ENCODE results near the gene CDKAL1. TPM values are rescaled to one million over a fixed set of nuclear protein-coding genes. Genes with fewer than 3 reads are reported as not detected.

The CDKAL1 gene
- total and polyA plus RNA-seq, 3 experiments from 2014 or later, result 26.7 to 30.2 (median 29.6) TPM

DNA sequence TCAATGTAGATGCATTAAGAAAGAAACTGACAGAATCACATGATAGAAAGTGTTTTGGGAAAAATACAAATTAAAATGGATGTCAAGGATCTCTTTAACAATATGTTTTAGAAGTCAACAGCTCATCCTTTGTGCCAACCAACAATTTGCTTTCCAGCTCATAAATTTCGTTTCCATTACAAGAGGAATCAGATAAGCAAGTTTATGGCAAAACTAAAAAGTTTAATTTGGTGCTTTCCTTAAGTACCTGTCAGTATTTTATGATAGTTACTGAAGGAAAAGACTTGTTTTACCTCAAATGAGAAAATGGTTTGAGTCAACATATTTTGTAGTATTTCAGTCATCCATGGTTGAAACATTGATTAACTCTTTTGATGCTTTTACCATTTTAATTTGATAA is 130.0 kb downstream of the CDKAL1 start:
- Mint-ChIP-seq H3K4me3 (no peak overlapping the region), H3K4me1 (peaks cover 18 to 31% (median 26%) of the 10 kb centered on the region in 3 donors)
- POLR2A ChIA-PET, result no interaction called here

DNA sequence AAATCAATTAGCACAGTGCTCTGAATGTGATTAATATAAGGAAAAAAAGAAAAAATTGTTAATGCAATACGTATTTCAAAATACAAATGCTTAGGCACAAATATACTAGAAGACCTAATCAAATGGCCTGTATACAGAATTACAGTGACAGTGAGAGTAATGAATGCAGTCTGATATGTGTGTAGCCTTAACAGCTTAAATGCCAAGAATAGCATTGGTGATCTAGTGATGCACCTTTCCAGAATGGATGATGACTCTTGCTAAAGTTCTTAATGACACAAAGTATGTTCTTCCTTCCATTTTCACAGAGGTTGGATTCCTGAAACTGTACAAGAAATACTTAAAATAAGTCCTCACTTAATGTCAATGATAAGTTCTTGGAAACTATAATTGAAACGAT is 131.0 kb downstream of the CDKAL1 start:
- no peak for DNase-seq
- Mint-ChIP-seq H3K4me1 (peaks cover 22 to 34% (median 28%) of the 10 kb centered on the region in 3 donors), H3K9me3 (no peaks in the 10 kb centered on the region), H3K36me3 (peaks cover 3 to 11% (median 5%) of the 10 kb centered on the region in 3 donors), H3K27me3 (no peaks in the 10 kb centered on the region), H3K27ac (no peak overlapping the region), H3K4me3 (no peak overlapping the region)
- POLR2A ChIA-PET, result no interaction called here
- Histone ChIP-seq H3K9me3 (ENCODE audit: low read length) (no peaks in the 10 kb centered on the region), H3K27me3 (ENCODE audit: insufficient read depth, low read length, poor library complexity, severe bottlenecking) (no peaks in the 10 kb centered on the region), H3K27ac (ENCODE audit: low read depth, low read length) (no peak overlapping the region), H3K4me3 (ENCODE audit: low read length) (no peak overlapping the region), H3K36me3 (ENCODE audit: insufficient read depth, low read length) (no peaks in the 10 kb centered on the region), H3K4me1 (ENCODE audit: insufficient read depth, low read length) (no peaks in the 10 kb centered on the region)
- CTCF ChIA-PET, result no interaction called here

More for the DNA sequence above, 130.0 kb downstream of the CDKAL1 start:
- Histone ChIP-seq H3K4me3 (ENCODE audit: low read length) (no peak overlapping the region), H3K4me1 (ENCODE audit: insufficient read depth, low read length) (no peaks in the 10 kb centered on the region), H3K27ac (ENCODE audit: low read depth, low read length) (no peak overlapping the region), H3K9me3 (ENCODE audit: low read length) (no peaks in the 10 kb centered on the region), H3K27me3 (ENCODE audit: insufficient read depth, low read length, poor library complexity, severe bottlenecking) (no peaks in the 10 kb centered on the region), H3K36me3 (ENCODE audit: insufficient read depth, low read length) (no peaks in the 10 kb centered on the region)
- Mint-ChIP-seq H3K36me3 (peaks cover 3 to 14% (median 5%) of the 10 kb centered on the region in 3 donors), H3K27ac (no peak overlapping the region), H3K27me3 (no peaks in the 10 kb centered on the region), H3K9me3 (no peaks in the 10 kb centered on the region)
- CTCF ChIA-PET, result no interaction called here
- DNase-seq, result no peak

DNA sequence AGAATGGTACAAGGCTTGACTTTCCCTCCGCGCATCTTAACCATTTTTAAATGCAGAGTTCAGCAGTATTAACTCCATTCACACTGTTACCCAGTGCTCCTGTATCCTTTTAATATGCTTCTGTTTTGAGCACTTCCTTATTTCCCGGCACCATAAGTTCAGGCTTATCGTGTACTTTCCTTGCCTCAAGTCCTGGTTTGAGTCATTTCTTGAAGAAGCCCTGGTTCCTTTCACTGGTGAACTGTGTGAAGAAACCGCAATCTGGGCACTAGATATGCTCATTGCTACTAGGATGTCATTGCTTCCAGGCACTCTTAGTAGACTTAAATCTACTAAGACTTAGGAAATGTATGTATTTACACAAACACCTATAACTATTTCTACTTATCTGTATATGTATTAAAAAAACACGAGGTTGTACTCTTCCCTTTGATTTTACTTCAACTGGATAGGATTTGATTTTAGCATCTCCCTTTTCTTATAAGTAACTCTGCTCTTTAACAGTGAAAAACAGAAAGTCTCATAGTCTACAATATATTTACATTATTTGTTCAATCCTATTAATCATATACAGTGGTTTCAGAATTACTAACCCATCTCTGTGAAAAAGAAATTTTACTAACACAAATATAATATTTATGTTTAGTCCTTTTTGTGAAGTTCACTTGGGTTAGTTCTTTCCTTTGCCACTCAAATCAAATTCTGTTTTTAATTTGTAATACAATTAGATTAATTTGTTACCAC is 135.5 kb downstream of the CDKAL1 start:
- Mint-ChIP-seq H3K36me3 (peaks cover 9 to 14% (median 10%) of the 10 kb centered on the region in 3 donors), H3K27me3 (no peaks in the 10 kb centered on the region), H3K4me1 (peaks cover 17 to 31% (median 20%) of the 10 kb centered on the region in 3 donors), H3K27ac (peak overlapping the region in 2 of 8 donors; percentile 0 to 85), H3K4me3 (no peak overlapping the region), H3K9me3 (no peaks in the 10 kb centered on the region)
- Histone ChIP-seq H3K4me3 (ENCODE audit: low read length) (no peak overlapping the region), H3K4me1 (ENCODE audit: insufficient read depth, low read length) (no peaks in the 10 kb centered on the region), H3K27me3 (ENCODE audit: insufficient read depth, low read length, poor library complexity, severe bottlenecking) (no peaks in the 10 kb centered on the region), H3K36me3 (ENCODE audit: insufficient read depth, low read length) (no peaks in the 10 kb centered on the region), H3K9me3 (ENCODE audit: low read length) (no peaks in the 10 kb centered on the region), H3K27ac (ENCODE audit: low read depth, low read length) (no peak overlapping the region)
- ChIA-PET CTCF (no interaction called here), POLR2A (no interaction called here)
- DNase-seq, result no peak

DNA sequence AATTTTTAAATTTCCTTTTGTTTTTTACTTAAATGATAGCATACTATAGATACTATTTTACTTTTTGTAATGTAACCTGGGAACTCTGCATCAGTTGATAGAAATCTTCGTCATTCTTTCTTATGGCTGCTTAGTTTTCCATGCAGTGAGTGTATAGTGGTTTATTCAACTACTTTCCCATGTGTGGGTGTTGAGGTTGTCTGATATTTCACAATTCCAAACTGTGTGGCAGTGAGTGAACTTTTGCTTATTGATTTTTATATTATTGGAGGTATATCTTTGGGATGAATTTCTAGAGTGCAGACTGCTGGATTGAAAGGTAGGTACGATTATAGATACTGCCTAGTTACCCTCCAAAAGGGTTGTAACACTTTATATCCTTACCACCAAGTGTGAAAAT is 136.5 kb downstream of the CDKAL1 start:
- H3K36me3 ChIP-seq (ENCODE audit: insufficient read depth, low read length), result no peaks in the 10 kb centered on the region
- no peak for DNase-seq
- H3K4me1 ChIP-seq (ENCODE audit: insufficient read depth, low read length), result no peaks in the 10 kb centered on the region
- no peaks in the 10 kb centered on the region for H3K9me3 ChIP-seq (ENCODE audit: low read length)
- POLR2A ChIA-PET, result no interaction called here
- peaks cover 17 to 37% (median 18%) of the 10 kb centered on the region in 3 donors for H3K4me1 Mint-ChIP-seq
- H3K9me3 Mint-ChIP-seq, result no peaks in the 10 kb centered on the region
- H3K27ac Mint-ChIP-seq, result peak overlapping the region in 1 of 8 donors; percentile 61
- CTCF ChIA-PET, result no interaction called here
- no peaks in the 10 kb centered on the region for H3K27me3 ChIP-seq (ENCODE audit: insufficient read depth, low read length, poor library complexity, severe bottlenecking)
- no peak overlapping the region for H3K4me3 Mint-ChIP-seq
- no peak overlapping the region for H3K4me3 ChIP-seq (ENCODE audit: low read length)
- no peaks in the 10 kb centered on the region for H3K27me3 Mint-ChIP-seq
- peaks cover 9 to 14% (median 10%) of the 10 kb centered on the region in 3 donors for H3K36me3 Mint-ChIP-seq
- H3K27ac ChIP-seq (ENCODE audit: low read depth, low read length), result no peak overlapping the region

DNA sequence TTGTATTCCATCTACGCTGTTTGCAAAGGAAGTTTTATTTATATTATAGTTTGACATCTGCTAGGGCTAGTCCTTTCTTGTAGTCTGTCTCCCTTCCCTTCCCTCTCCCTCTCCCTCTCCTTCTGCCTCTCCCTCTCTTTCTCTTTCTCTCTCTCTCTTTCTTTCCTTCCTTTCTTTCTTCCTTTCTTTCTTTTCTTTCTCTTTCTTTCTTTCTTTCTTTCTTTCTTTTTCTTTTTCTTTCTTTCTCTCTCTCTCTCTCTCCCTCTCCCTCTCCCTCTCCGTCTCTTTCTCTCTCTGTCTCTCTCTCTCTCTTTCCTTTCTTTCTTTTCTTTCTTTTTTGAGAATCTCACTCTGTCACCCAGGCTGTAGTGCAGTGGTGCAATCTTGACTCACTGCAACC is 137.8 kb downstream of the CDKAL1 start:
- peaks cover 9 to 14% (median 10%) of the 10 kb centered on the region in 3 donors for H3K36me3 Mint-ChIP-seq
- Histone ChIP-seq H3K27ac (ENCODE audit: low read depth, low read length) (no peak overlapping the region), H3K27me3 (ENCODE audit: insufficient read depth, low read length, poor library complexity, severe bottlenecking) (no peaks in the 10 kb centered on the region), H3K4me3 (ENCODE audit: low read length) (no peak overlapping the region), H3K4me1 (ENCODE audit: insufficient read depth, low read length) (no peaks in the 10 kb centered on the region), H3K36me3 (ENCODE audit: insufficient read depth, low read length) (no peaks in the 10 kb centered on the region), H3K9me3 (ENCODE audit: low read length) (no peaks in the 10 kb centered on the region)
- no peaks in the 10 kb centered on the region for H3K27me3 Mint-ChIP-seq
- ChIA-PET CTCF (no interaction called here), POLR2A (no interaction called here)
- no peak for DNase-seq
- peak overlapping the region in 1 of 8 donors; percentile 58 for H3K27ac Mint-ChIP-seq
- no peak overlapping the region for H3K4me3 Mint-ChIP-seq
- H3K4me1 Mint-ChIP-seq, result peaks cover 17 to 34% (median 18%) of the 10 kb centered on the region in 3 donors
- no peaks in the 10 kb centered on the region for H3K9me3 Mint-ChIP-seq

DNA sequence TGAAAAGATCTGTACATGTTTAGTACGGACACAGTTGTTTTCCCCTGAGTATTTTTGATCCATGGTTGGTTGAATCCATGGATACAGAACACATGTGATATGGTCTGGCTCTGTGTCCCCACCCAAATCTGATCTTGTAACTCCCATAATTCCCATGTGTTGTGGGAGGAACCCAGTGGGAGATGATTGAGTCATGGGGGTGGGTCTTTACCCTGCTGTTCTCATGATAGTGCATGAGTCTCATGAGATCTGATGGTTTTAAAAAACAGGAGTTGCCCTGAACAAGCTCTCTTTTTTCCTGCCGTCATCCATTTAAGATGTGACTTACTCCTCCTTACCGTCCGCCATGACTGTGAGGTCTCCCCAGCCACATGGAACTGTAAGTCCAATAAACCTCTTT is 139.2 kb downstream of the CDKAL1 start:
- Histone ChIP-seq H3K27ac (ENCODE audit: low read depth, low read length) (no peak overlapping the region), H3K4me1 (ENCODE audit: insufficient read depth, low read length) (no peaks in the 10 kb centered on the region), H3K36me3 (ENCODE audit: insufficient read depth, low read length) (no peaks in the 10 kb centered on the region), H3K9me3 (ENCODE audit: low read length) (no peaks in the 10 kb centered on the region), H3K4me3 (ENCODE audit: low read length) (no peak overlapping the region), H3K27me3 (ENCODE audit: insufficient read depth, low read length, poor library complexity, severe bottlenecking) (no peaks in the 10 kb centered on the region)
- Mint-ChIP-seq H3K4me3 (no peak overlapping the region), H3K4me1 (peaks cover 21 to 40% (median 24%) of the 10 kb centered on the region in 3 donors), H3K36me3 (peaks cover 8 to 14% (median 10%) of the 10 kb centered on the region in 3 donors), H3K27ac (no peak overlapping the region), H3K27me3 (no peaks in the 10 kb centered on the region), H3K9me3 (no peaks in the 10 kb centered on the region)
- ChIA-PET CTCF (no interaction called here), POLR2A (no interaction called here)
- DNase-seq, result no peak

DNA sequence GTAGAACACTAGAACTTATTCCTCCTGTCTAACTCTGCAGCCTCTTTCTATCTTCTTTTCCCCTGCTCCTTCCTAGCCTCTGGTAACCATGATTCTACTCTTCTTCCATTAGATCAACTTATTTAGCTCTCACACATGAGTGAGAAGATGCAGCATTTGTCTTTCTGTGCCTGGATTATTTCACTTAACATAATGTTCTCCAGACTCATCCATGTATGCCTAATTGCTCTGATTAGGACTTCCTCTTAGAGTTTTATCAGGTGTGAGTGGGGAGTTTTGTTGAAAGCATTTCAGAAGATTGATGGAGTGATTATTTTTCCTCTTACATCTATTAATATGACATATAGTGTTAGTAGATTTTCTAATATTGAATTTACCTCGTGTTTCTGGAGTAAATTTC is 140.4 kb downstream of the CDKAL1 start:
- no peaks in the 10 kb centered on the region for H3K9me3 ChIP-seq (ENCODE audit: low read length)
- ChIA-PET CTCF (no interaction called here), POLR2A (no interaction called here)
- no peaks in the 10 kb centered on the region for H3K4me1 ChIP-seq (ENCODE audit: insufficient read depth, low read length)
- Mint-ChIP-seq H3K9me3 (no peaks in the 10 kb centered on the region), H3K27me3 (no peaks in the 10 kb centered on the region), H3K27ac (peak overlapping the region in 1 of 8 donors; percentile 13), H3K4me1 (peaks cover 14 to 31% (median 24%) of the 10 kb centered on the region in 3 donors), H3K4me3 (no peak overlapping the region), H3K36me3 (peaks cover 4 to 12% (median 10%) of the 10 kb centered on the region in 3 donors)
- no peak overlapping the region for H3K4me3 ChIP-seq (ENCODE audit: low read length)
- no peaks in the 10 kb centered on the region for H3K27me3 ChIP-seq (ENCODE audit: insufficient read depth, low read length, poor library complexity, severe bottlenecking)
- no peak overlapping the region for H3K27ac ChIP-seq (ENCODE audit: low read depth, low read length)
- no peaks in the 10 kb centered on the region for H3K36me3 ChIP-seq (ENCODE audit: insufficient read depth, low read length)
- DNase-seq, result no peak

DNA sequence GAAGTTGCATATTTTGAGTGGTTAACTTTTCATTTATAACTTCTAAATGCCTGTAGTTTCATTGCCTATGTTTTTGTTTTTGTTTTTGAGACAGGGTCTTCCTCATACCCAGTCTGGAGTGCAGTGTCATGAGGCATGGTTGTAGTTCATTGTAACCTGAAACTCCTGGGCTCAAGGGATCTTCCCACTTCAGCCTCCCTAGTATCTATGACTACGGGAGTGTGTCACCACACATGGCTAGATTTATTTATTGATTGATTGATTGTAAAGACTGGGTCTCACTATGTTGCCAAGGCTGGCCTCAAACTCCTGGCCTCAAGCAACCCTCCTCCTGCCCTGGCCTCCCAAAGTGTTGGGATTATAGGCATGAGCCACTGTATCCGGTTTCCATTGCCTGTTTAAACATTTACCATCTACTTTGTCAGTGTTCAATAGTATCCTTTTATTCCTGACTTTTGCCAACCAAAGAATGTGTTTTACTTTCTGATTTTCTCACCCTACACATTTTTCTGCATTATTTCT is 144.6 kb downstream of the CDKAL1 start:
- peaks cover 2 to 6% (median 5%) of the 10 kb centered on the region in 3 donors for H3K36me3 Mint-ChIP-seq
- H3K4me1 ChIP-seq (ENCODE audit: insufficient read depth, low read length), result peaks cover 6% of the 10 kb centered on the region
- H3K9me3 Mint-ChIP-seq, result no peaks in the 10 kb centered on the region
- no peak for DNase-seq
- no peak overlapping the region for H3K27ac ChIP-seq (ENCODE audit: low read depth, low read length)
- H3K27ac Mint-ChIP-seq, result no peak overlapping the region
- no peaks in the 10 kb centered on the region for H3K27me3 Mint-ChIP-seq
- H3K36me3 ChIP-seq (ENCODE audit: insufficient read depth, low read length), result no peaks in the 10 kb centered on the region
- H3K9me3 ChIP-seq (ENCODE audit: low read length), result no peaks in the 10 kb centered on the region
- peaks cover 18 to 48% (median 46%) of the 10 kb centered on the region in 3 donors for H3K4me1 Mint-ChIP-seq
- no peak overlapping the region for H3K4me3 ChIP-seq (ENCODE audit: low read length)
- CTCF ChIA-PET, result no interaction called here
- H3K27me3 ChIP-seq (ENCODE audit: insufficient read depth, low read length, poor library complexity, severe bottlenecking), result no peaks in the 10 kb centered on the region
- no peak overlapping the region for H3K4me3 Mint-ChIP-seq
- POLR2A ChIA-PET, result no interaction called here

Measured in CD8-positive, alpha-beta memory T cell (primary cell).